Kidney epithelial cell (primary cell): ENCODE measurements around the gene ZDHHC8. TPM values are rescaled to one million over a fixed set of nuclear protein-coding genes. Genes with fewer than 3 reads are reported as not detected.

ENCODE experiments used
- DNase-seq: peaks from one replicate; pipeline ENCODE4 v3.0.0-alpha.2; 2010; ENCODE audit warnings: low read depth
- H3K27me3 ChIP-seq: 2 replicates; pipeline ENCODE4 v1.6.0; 2011; ENCODE audit warnings: low read length; ENCODE audit not compliant: control insufficient read depth, insufficient read depth
- H3K36me3 ChIP-seq: 2 replicates; pipeline ENCODE4 v1.5.1; 2011; ENCODE audit warnings: low read length; ENCODE audit not compliant: control insufficient read depth, insufficient read depth
- H3K4me3 ChIP-seq: 2 replicates; pipeline ENCODE4 v1.5.1; 2011; ENCODE audit warnings: low read depth, mild to moderate bottlenecking, control low read depth, low read length
- CTCF ChIP-seq: IDR thresholded peaks from 2 replicates; pipeline ENCODE4 v1.5.1; 2011; ENCODE audit warnings: mild to moderate bottlenecking, moderate library complexity, low read length, control low read depth, inconsistent platforms; ENCODE audit not compliant: insufficient read depth, poor library complexity, severe bottlenecking
- total RNA-seq: library from RNA; depleted of rRNA; stranded (reverse); fragments of >200 nt; gene quantifications from 2 replicates; pipeline ENCODE4 v1.2.3, GENCODE V29; 2015

Gene ZDHHC8
- total RNA-seq, 1 donor from 2014 or later, result 26.9 TPM

GRCh38 chr22:20191803-20192202 is 60.2 kb downstream of the ZDHHC8 start:
- Histone ChIP-seq H3K4me3 (no peak overlapping the region), H3K27me3 (peaks cover 8% of the 10 kb centered on the region), H3K36me3 (no peaks in the 10 kb centered on the region)
- DNase-seq, result no peak
- no peak for TF ChIP-seq CTCF

DNA sequence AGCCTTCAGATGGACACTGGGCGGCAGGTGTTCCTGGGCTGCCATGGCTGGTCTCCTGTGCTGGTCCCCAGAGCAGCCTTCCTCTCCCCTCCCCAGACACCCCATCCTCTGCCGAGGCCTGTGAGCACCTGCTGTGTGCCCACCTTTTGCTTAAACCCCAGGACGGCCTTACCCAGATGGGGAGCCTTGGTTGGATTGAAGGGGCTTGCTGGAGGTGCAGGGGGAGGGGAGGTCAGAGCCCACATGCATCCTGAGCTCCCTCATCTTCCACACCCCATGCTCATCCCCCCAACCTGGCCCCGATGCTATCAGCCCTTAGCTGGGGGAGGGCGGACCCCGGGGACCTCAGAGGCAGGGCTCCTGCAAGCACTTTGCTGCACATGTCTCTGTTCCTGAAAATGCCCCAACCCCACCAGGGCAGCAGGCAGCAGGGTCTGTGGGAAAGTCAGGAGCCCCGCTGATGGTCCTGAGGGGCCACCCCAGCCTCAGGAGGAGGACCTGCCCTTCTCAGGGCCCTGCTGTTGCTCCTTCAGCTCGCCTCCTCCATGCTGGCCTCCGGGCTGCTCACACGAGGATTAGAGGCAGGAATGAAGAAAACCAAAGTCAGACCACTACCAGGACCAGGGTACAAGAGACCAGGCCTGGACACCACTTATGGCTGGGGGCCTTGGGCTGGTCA is 60.8 kb downstream of the ZDHHC8 start:
- no peak for DNase-seq
- no peak for TF ChIP-seq CTCF
- Histone ChIP-seq H3K36me3 (no peaks in the 10 kb centered on the region), H3K4me3 (no peak overlapping the region), H3K27me3 (peaks cover 6% of the 10 kb centered on the region)

GRCh38 chr22:20192972-20193760 is 61.6 kb downstream of the ZDHHC8 start:
- H3K27me3 ChIP-seq, result peaks cover 13% of the 10 kb centered on the region
- no peak overlapping the region for H3K4me3 ChIP-seq
- TF ChIP-seq CTCF, result no peak
- no peak for DNase-seq
- H3K36me3 ChIP-seq, result no peaks in the 10 kb centered on the region

GRCh38 chr22:20193761-20194494 is 62.3 kb downstream of the ZDHHC8 start:
- Histone ChIP-seq H3K4me3 (no peak overlapping the region), H3K36me3 (no peaks in the 10 kb centered on the region), H3K27me3 (peaks cover 20% of the 10 kb centered on the region)
- no peak for DNase-seq
- TF ChIP-seq CTCF, result no peak

GRCh38 chr22:20194681-20195593 is 63.3 kb downstream of the ZDHHC8 start:
- DNase-seq, result no peak
- H3K27me3 ChIP-seq, result peaks cover 30% of the 10 kb centered on the region
- H3K36me3 ChIP-seq, result no peaks in the 10 kb centered on the region
- TF ChIP-seq CTCF, result no peak
- no peak overlapping the region for H3K4me3 ChIP-seq
